GM18873 (cell line): ENCODE results near the gene DHRS7.

Experiments
- ATAC-seq: cut with Tn5 transposase; IDR thresholded peaks from one replicate; pipeline ENCODE4 v1.9.1; 2021; ENCODE audit warnings: mild to moderate bottlenecking, moderate library complexity, moderate number of reproducible peaks; ENCODE audit not compliant: unreplicated experiment, low FRiP score

Gene DHRS7

GRCh38 chr14:60188115-60188514 is 22.9 kb upstream of the DHRS7 start:
- no peak for ATAC-seq

GRCh38 chr14:60184905-60185555 is 19.8 kb upstream of the DHRS7 start:
- no peak for ATAC-seq

- ATAC-seq: no peak
These were observed 19.1 kb upstream of the DHRS7 start for GRCh38 chr14:60184146-60184904.

GRCh38 chr14:60183741-60184140 is 18.5 kb upstream of the DHRS7 start:
- ATAC-seq: no peak

GRCh38 chr14:60183138-60183537 is 17.9 kb upstream of the DHRS7 start:
- ATAC-seq: no peak

GRCh38 chr14:60179431-60179869 is 14.3 kb upstream of the DHRS7 start:
- ATAC-seq: no peak

- ATAC-seq: no peak
These were observed 13.6 kb upstream of the DHRS7 start for GRCh38 chr14:60178820-60179219.

- ATAC-seq: no peak
These were observed 13.0 kb upstream of the DHRS7 start for GRCh38 chr14:60178164-60178563.

- ATAC-seq: no peak
These were observed 10.2 kb upstream of the DHRS7 start for GRCh38 chr14:60175255-60175902.

GRCh38 chr14:60174352-60175254 is 9.4 kb upstream of the DHRS7 start:
- no peak for ATAC-seq

GRCh38 chr14:60171690-60172089 is 6.5 kb upstream of the DHRS7 start:
- ATAC-seq: no peak

GRCh38 chr14:60170948-60171347 is 5.8 kb upstream of the DHRS7 start:
- ATAC-seq: no peak

GRCh38 chr14:60169722-60170121 is 4.5 kb upstream of the DHRS7 start:
- no peak for ATAC-seq

- ATAC-seq: no peak
These were observed 944 bp upstream of the DHRS7 start for GRCh38 chr14:60166142-60166541.

GRCh38 chr14:60165547-60165876 is 314 bp upstream of the DHRS7 start:
- ATAC-seq: no peak

- ATAC-seq: peak; percentile 7
These were observed 840 bp downstream of the DHRS7 start for GRCh38 chr14:60164404-60164711.

GRCh38 chr14:60163693-60164092 is 1.5 kb downstream of the DHRS7 start:
- ATAC-seq: no peak

- no peak for ATAC-seq
These were observed 3.7 kb downstream of the DHRS7 start for GRCh38 chr14:60161196-60162107.

- no peak for ATAC-seq
These were observed 4.8 kb downstream of the DHRS7 start for GRCh38 chr14:60160422-60160821.

- ATAC-seq: no peak
These were observed 10.5 kb downstream of the DHRS7 start for GRCh38 chr14:60154671-60155070.
